GM12873 (cell line): ENCODE measurements around the gene DLG5.

Source experiments
- CTCF ChIP-seq: IDR thresholded peaks from 2 replicates; pipeline ENCODE4 v1.5.1; 2012; ENCODE audit warnings: low read depth, mild to moderate bottlenecking, moderate library complexity, low read length, control low read depth; ENCODE audit not compliant: insufficient read depth; ENCODE audit errors: missing control alignments

Gene DLG5

GRCh38 chr10:77944519-77944918 is 18.0 kb upstream of the DLG5 start:
- no peak for TF ChIP-seq CTCF

GRCh38 chr10:77943121-77943901 is 16.8 kb upstream of the DLG5 start:
- TF ChIP-seq CTCF = no peak

GRCh38 chr10:77941790-77942189 is 15.2 kb upstream of the DLG5 start:
- TF ChIP-seq CTCF = no peak

- no peak for TF ChIP-seq CTCF
Observed at GRCh38 chr10:77940627-77941026, 14.1 kb upstream of the DLG5 start.

GRCh38 chr10:77940225-77940624 is 13.7 kb upstream of the DLG5 start:
- TF ChIP-seq CTCF = no peak

- TF ChIP-seq CTCF = no peak
Observed at GRCh38 chr10:77939561-77940001, 13.0 kb upstream of the DLG5 start.

- no peak for TF ChIP-seq CTCF
Observed at GRCh38 chr10:77936697-77937567, 10.4 kb upstream of the DLG5 start.
